ENCODE data around the gene BMAL1.
A peak's percentile ranks its signal among the peaks of the same experiment; 100 is the strongest.

The BMAL1 gene

GRCh38 chr11:13237761-13238160 lies 39.8 kb upstream of the BMAL1 start (continued):
- no peak for TF ChIP-seq ZNF565 (CRISPR knock-in tag; conservative IDR thresholded peaks at IDR 0.05; ENCODE audit: low read depth)

- TF ChIP-seq ZNF70 (CRISPR knock-in tag; IDR thresholded peaks at IDR 0.05), result no peak
- TF ChIP-seq ZFP3 (CRISPR knock-in tag; IDR thresholded peaks at IDR 0.05), result no peak
- TF ChIP-seq ZC3H10 (CRISPR knock-in tag; IDR thresholded peaks at IDR 0.05), result no peak
- no peak for TF ChIP-seq PPARA (CRISPR knock-in tag; IDR thresholded peaks at IDR 0.05; ENCODE audit: borderline replicate concordance)
- no peak for TF ChIP-seq CREB5 (CRISPR knock-in tag; IDR thresholded peaks at IDR 0.05; ENCODE audit: low read depth)
- no peak for TF ChIP-seq ISL1 (CRISPR knock-in tag; IDR thresholded peaks at IDR 0.05)
- ATAC-seq, result peak; percentile 87
Measured at GRCh38 chr11:13238879-13239514, 38.6 kb upstream of the BMAL1 start.

- TF ChIP-seq TCF4 (CRISPR knock-in tag; IDR thresholded peaks at IDR 0.05; ENCODE audit: borderline replicate concordance) (no peak), TSHZ2 (CRISPR knock-in tag; IDR thresholded peaks at IDR 0.05) (no peak), GLIS3 (CRISPR knock-in tag; IDR thresholded peaks at IDR 0.05) (no peak), ISL1 (CRISPR knock-in tag; IDR thresholded peaks at IDR 0.05) (no peak), ARNTL (CRISPR knock-in tag; IDR thresholded peaks at IDR 0.05; ENCODE audit: borderline replicate concordance, low read depth) (no peak), BACH2 (CRISPR knock-in tag; IDR thresholded peaks at IDR 0.05; ENCODE audit: borderline replicate concordance) (no peak), ZFP3 (CRISPR knock-in tag; IDR thresholded peaks at IDR 0.05) (no peak), TOX (CRISPR knock-in tag; IDR thresholded peaks at IDR 0.05; ENCODE audit: borderline replicate concordance) (no peak), ZFP30 (CRISPR knock-in tag; IDR thresholded peaks at IDR 0.05) (no peak), CSRNP3 (CRISPR knock-in tag; IDR thresholded peaks at IDR 0.05) (no peak), RARB (CRISPR knock-in tag; IDR thresholded peaks at IDR 0.05) (no peak), PPARA (CRISPR knock-in tag; IDR thresholded peaks at IDR 0.05; ENCODE audit: borderline replicate concordance) (no peak), ESRRG (CRISPR knock-in tag; IDR thresholded peaks at IDR 0.05) (no peak), OSR1 (CRISPR knock-in tag; IDR thresholded peaks at IDR 0.05) (no peak), POU6F1 (CRISPR knock-in tag; IDR thresholded peaks at IDR 0.05; ENCODE audit: borderline replicate concordance, low read depth) (no peak), ZNF565 (CRISPR knock-in tag; conservative IDR thresholded peaks at IDR 0.05; ENCODE audit: low read depth) (no peak), CREB5 (CRISPR knock-in tag; IDR thresholded peaks at IDR 0.05; ENCODE audit: low read depth) (no peak), PATZ1 (CRISPR knock-in tag; IDR thresholded peaks at IDR 0.05; ENCODE audit: borderline replicate concordance) (no peak)
- ATAC-seq, result peak; percentile 36; the same call in 2 of the 3 replicates
Measured at GRCh38 chr11:13242564-13242963, 35.0 kb upstream of the BMAL1 start.
